Measurements from ENCODE around the gene SOD2. TPM values are rescaled to one million over a fixed set of nuclear protein-coding genes. Genes with fewer than 3 reads are reported as not detected.
"Not testable (repeated sequence)": the region's sequence is repeated elsewhere in the genome, so short reads cannot be mapped to it uniquely, and the experiment has no call there.

SOD2 gene
- 41.0 and 49.6 TPM in 2 replicates for total RNA-seq (2014; rRNA removed; shearing (Covaris generic); ENCODE audit: low replicate concordance)

- Histone ChIP-seq H3K9me3 (ENCODE audit: low read length) (no peaks in the 10 kb centered on the region), H3K27me3 (ENCODE audit: low read length) (no peaks in the 10 kb centered on the region), H3K4me3 (ENCODE audit: low read length) (peak within 1 kb of the TSS; percentile 81), H2AFZ (ENCODE audit: low read length) (peak within 1 kb of the TSS; percentile 54; the same call in 1 of the 2 replicates), H3K79me2 (ENCODE audit: low read length) (peaks cover 41% of the 10 kb centered on the region), H3K27ac (ENCODE audit: low read length) (peak within 1 kb of the TSS; percentile 62), H3K36me3 (ENCODE audit: insufficient read depth, low read length) (peaks cover 5% of the 10 kb centered on the region; the same call in 1 of the 2 replicates), H4K20me1 (ENCODE audit: insufficient read depth, low read depth, low read length) (peaks cover 7% of the 10 kb centered on the region), H3K9ac (ENCODE audit: low read length) (peak within 1 kb of the TSS; percentile 83), H3K4me1 (ENCODE audit: low read length) (peaks cover 28% of the 10 kb centered on the region), H3K9me2 (replicated peaks; ENCODE audit: insufficient read depth, low read length) (no peaks in the 10 kb centered on the region), H3K4me2 (ENCODE audit: low read depth, low read length, poor library complexity, severe bottlenecking) (peak within 1 kb of the TSS; percentile 97)
- peak; percentile 95 for DNase-seq
Measured at GRCh38 chr6:159693128-159693893, at the start of gene SOD2. Gene SOD2 (minus strand): TSS chr6:159693241. CDS start chr6:159693167, 74 bp downstream.

GRCh38 chr6:159742165-159742564, 49.1 kb upstream of the SOD2 start:
- peaks cover 32% of the 10 kb centered on the region for H4K20me1 ChIP-seq (ENCODE audit: insufficient read depth, low read depth, low read length)
- H3K4me3 ChIP-seq (ENCODE audit: low read length) = no peak overlapping the region
- H3K4me1 ChIP-seq (ENCODE audit: low read length) = 0 out of 2 replicates have a peak, but pooled peaks cover 9% of the 10 kb centered on the region
- no peaks in the 10 kb centered on the region for H3K27me3 ChIP-seq (ENCODE audit: low read length)
- no peak overlapping the region for H3K4me2 ChIP-seq (ENCODE audit: low read depth, low read length, poor library complexity, severe bottlenecking)
- H3K9me2 ChIP-seq (replicated peaks; ENCODE audit: insufficient read depth, low read length) = no peaks in the 10 kb centered on the region
- H3K9ac ChIP-seq (ENCODE audit: low read length) = no peak overlapping the region
- H3K9me3 ChIP-seq (ENCODE audit: low read length) = no peaks in the 10 kb centered on the region
- no peak overlapping the region for H3K27ac ChIP-seq (ENCODE audit: low read length)
- DNase-seq = no peak
- H3K79me2 ChIP-seq (ENCODE audit: low read length) = peaks cover 92% of the 10 kb centered on the region
- no peak overlapping the region for H2AFZ ChIP-seq (ENCODE audit: low read length)
- H3K36me3 ChIP-seq (ENCODE audit: insufficient read depth, low read length) = peaks cover 83% of the 10 kb centered on the region

- Histone ChIP-seq H3K36me3 (ENCODE audit: insufficient read depth, low read length) (peaks cover 69% of the 10 kb centered on the region), H3K4me1 (ENCODE audit: low read length) (peaks cover 25% of the 10 kb centered on the region), H2AFZ (ENCODE audit: low read length) (no peak overlapping the region), H3K9me2 (replicated peaks; ENCODE audit: insufficient read depth, low read length) (no peaks in the 10 kb centered on the region), H3K9me3 (ENCODE audit: low read length) (no peaks in the 10 kb centered on the region), H3K27ac (ENCODE audit: low read length) (no peak overlapping the region), H3K9ac (ENCODE audit: low read length) (no peak overlapping the region), H4K20me1 (ENCODE audit: insufficient read depth, low read depth, low read length) (peaks cover 38% of the 10 kb centered on the region), H3K4me3 (ENCODE audit: low read length) (no peak overlapping the region), H3K27me3 (ENCODE audit: low read length) (no peaks in the 10 kb centered on the region), H3K79me2 (ENCODE audit: low read length) (peaks cover 93% of the 10 kb centered on the region), H3K4me2 (ENCODE audit: low read depth, low read length, poor library complexity, severe bottlenecking) (no peak overlapping the region)
- DNase-seq = no peak
Measured at GRCh38 chr6:159739341-159739740, 46.3 kb upstream of the SOD2 start.

GRCh38 chr6:159736908-159737307, 43.9 kb upstream of the SOD2 start:
- no peak for DNase-seq
- Histone ChIP-seq H3K4me2 (ENCODE audit: low read depth, low read length, poor library complexity, severe bottlenecking) (no peak overlapping the region), H2AFZ (ENCODE audit: low read length) (no peak overlapping the region), H3K9ac (ENCODE audit: low read length) (no peak overlapping the region), H3K4me1 (ENCODE audit: low read length) (peaks cover 32% of the 10 kb centered on the region), H3K27me3 (ENCODE audit: low read length) (no peaks in the 10 kb centered on the region), H3K79me2 (ENCODE audit: low read length) (peaks cover 100% of the 10 kb centered on the region), H4K20me1 (ENCODE audit: insufficient read depth, low read depth, low read length) (peaks cover 53% of the 10 kb centered on the region), H3K9me3 (ENCODE audit: low read length) (no peaks in the 10 kb centered on the region), H3K4me3 (ENCODE audit: low read length) (no peak overlapping the region), H3K9me2 (replicated peaks; ENCODE audit: insufficient read depth, low read length) (no peaks in the 10 kb centered on the region), H3K36me3 (ENCODE audit: insufficient read depth, low read length) (peaks cover 56% of the 10 kb centered on the region), H3K27ac (ENCODE audit: low read length) (no peak overlapping the region)

GRCh38 chr6:159733395-159733794, 40.4 kb upstream of the SOD2 start:
- not testable (repeated sequence) for H2AFZ ChIP-seq (ENCODE audit: low read length); H3K4me3 ChIP-seq (ENCODE audit: low read length); H3K9ac ChIP-seq (ENCODE audit: low read length); H3K27ac ChIP-seq (ENCODE audit: low read length); H3K9me2 ChIP-seq (replicated peaks; ENCODE audit: insufficient read depth, low read length); DNase-seq; H3K4me2 ChIP-seq (ENCODE audit: low read depth, low read length, poor library complexity, severe bottlenecking); H3K27me3 ChIP-seq (ENCODE audit: low read length); H3K9me3 ChIP-seq (ENCODE audit: low read length)
- Histone ChIP-seq H4K20me1 (ENCODE audit: insufficient read depth, low read depth, low read length) (peaks cover 80% of the 10 kb centered on the region), H3K36me3 (ENCODE audit: insufficient read depth, low read length) (peaks cover 52% of the 10 kb centered on the region), H3K79me2 (ENCODE audit: low read length) (peaks cover 100% of the 10 kb centered on the region), H3K4me1 (ENCODE audit: low read length) (peaks cover 61% of the 10 kb centered on the region)

GRCh38 chr6:159732550-159732949, 39.5 kb upstream of the SOD2 start:
- H3K9ac ChIP-seq (ENCODE audit: low read length); H3K4me3 ChIP-seq (ENCODE audit: low read length); H2AFZ ChIP-seq (ENCODE audit: low read length); H3K27ac ChIP-seq (ENCODE audit: low read length); H3K9me3 ChIP-seq (ENCODE audit: low read length); DNase-seq; H3K4me2 ChIP-seq (ENCODE audit: low read depth, low read length, poor library complexity, severe bottlenecking); H3K27me3 ChIP-seq (ENCODE audit: low read length); H3K9me2 ChIP-seq (replicated peaks; ENCODE audit: insufficient read depth, low read length): not testable (repeated sequence)
- Histone ChIP-seq H4K20me1 (ENCODE audit: insufficient read depth, low read depth, low read length) (peaks cover 78% of the 10 kb centered on the region), H3K36me3 (ENCODE audit: insufficient read depth, low read length) (peaks cover 48% of the 10 kb centered on the region), H3K4me1 (ENCODE audit: low read length) (peaks cover 55% of the 10 kb centered on the region), H3K79me2 (ENCODE audit: low read length) (peaks cover 100% of the 10 kb centered on the region)

- Histone ChIP-seq H3K4me2 (ENCODE audit: low read depth, low read length, poor library complexity, severe bottlenecking) (peak overlapping the region; percentile 83), H3K4me3 (ENCODE audit: low read length) (0 out of 2 replicates have a peak overlapping the region, but pooled peaks have one; percentile 88), H2AFZ (ENCODE audit: low read length) (no peak overlapping the region), H3K36me3 (ENCODE audit: insufficient read depth, low read length) (peaks cover 36% of the 10 kb centered on the region), H3K9me2 (replicated peaks; ENCODE audit: insufficient read depth, low read length) (no peaks in the 10 kb centered on the region), H3K27ac (ENCODE audit: low read length) (no peak overlapping the region; the same call in 1 of the 2 replicates), H3K9me3 (ENCODE audit: low read length) (no peaks in the 10 kb centered on the region), H3K4me1 (ENCODE audit: low read length) (peaks cover 52% of the 10 kb centered on the region), H3K9ac (ENCODE audit: low read length) (no peak overlapping the region), H3K27me3 (ENCODE audit: low read length) (no peaks in the 10 kb centered on the region), H4K20me1 (ENCODE audit: insufficient read depth, low read depth, low read length) (peaks cover 64% of the 10 kb centered on the region), H3K79me2 (ENCODE audit: low read length) (peaks cover 92% of the 10 kb centered on the region)
- DNase-seq = no peak
Measured at GRCh38 chr6:159730332-159730676, 37.3 kb upstream of the SOD2 start.

- H3K27ac ChIP-seq (ENCODE audit: low read length) = peak overlapping the region; percentile 72
- no peak for DNase-seq
Measured at GRCh38 chr6:159729598-159730331, 36.7 kb upstream of the SOD2 start.

More at GRCh38 chr6:159729598-159730331, 36.7 kb upstream of the SOD2 start:
- H3K79me2 ChIP-seq (ENCODE audit: low read length) = peaks cover 92% of the 10 kb centered on the region
- H3K9ac ChIP-seq (ENCODE audit: low read length) = peak overlapping the region; percentile 97; the same call in 1 of the 2 replicates
- H3K36me3 ChIP-seq (ENCODE audit: insufficient read depth, low read length) = peaks cover 35% of the 10 kb centered on the region
- H3K4me2 ChIP-seq (ENCODE audit: low read depth, low read length, poor library complexity, severe bottlenecking) = peak overlapping the region; percentile 83
- peaks cover 52% of the 10 kb centered on the region for H3K4me1 ChIP-seq (ENCODE audit: low read length)
- H3K9me3 ChIP-seq (ENCODE audit: low read length) = no peaks in the 10 kb centered on the region
- H4K20me1 ChIP-seq (ENCODE audit: insufficient read depth, low read depth, low read length) = peaks cover 59% of the 10 kb centered on the region
- H3K27me3 ChIP-seq (ENCODE audit: low read length) = no peaks in the 10 kb centered on the region
- H3K9me2 ChIP-seq (replicated peaks; ENCODE audit: insufficient read depth, low read length) = no peaks in the 10 kb centered on the region
- peak overlapping the region; percentile 88 for H3K4me3 ChIP-seq (ENCODE audit: low read length)
- no peak overlapping the region for H2AFZ ChIP-seq (ENCODE audit: low read length)

Measured in Karpas-422 (cell line).